PC-3 (cell line): ENCODE data around the gene PPCDC.

Experiments
- EZH2 ChIP-seq: fragments of 300-600 bp; sonication (generic); IDR thresholded peaks from one replicate; pipeline ENCODE4 v1.6.1; 2017; ENCODE audit warnings: antibody characterized with exemption, mild to moderate bottlenecking, low read length; ENCODE audit not compliant: unreplicated experiment
- EZH2phosphoT487 ChIP-seq: fragments of 300-600 bp; sonication (generic); IDR thresholded peaks from 2 replicates; pipeline ENCODE4 v1.6.1; 2018; ENCODE audit warnings: mild to moderate bottlenecking, antibody characterized with exemption, low read length, borderline replicate concordance
- TF ChIP-seq, protein P1 (sequence below): fragments of 300-600 bp; sonication (generic); conservative IDR thresholded peaks from 2 replicates; pipeline ENCODE4 v1.5.1; 2017; ENCODE audit warnings: antibody characterized with exemption, low read depth, mild to moderate bottlenecking, low read length

DNA sequence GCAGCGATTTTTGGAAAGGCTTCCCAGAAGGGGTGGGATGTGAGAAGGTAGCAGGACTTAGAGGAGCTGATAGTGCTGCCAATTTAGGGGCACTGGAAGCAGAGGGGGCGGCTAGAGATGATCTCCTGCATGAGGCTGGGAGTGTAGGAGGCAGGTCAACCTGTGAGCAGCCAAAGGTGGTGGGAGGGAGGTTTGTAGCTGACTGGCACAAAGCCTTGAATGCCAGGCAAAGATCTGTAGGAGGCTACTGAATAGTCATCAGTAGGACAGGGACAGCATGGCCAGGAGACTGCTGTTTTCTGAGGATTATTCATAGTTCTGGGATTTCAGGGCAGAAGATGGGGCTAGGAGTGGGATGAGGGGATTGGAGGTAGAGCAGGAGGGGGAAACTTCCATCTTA, 25.8 kb upstream of the PPCDC start:
- TF ChIP-seq EZH2: no peak
- TF ChIP-seq, protein P1, sequence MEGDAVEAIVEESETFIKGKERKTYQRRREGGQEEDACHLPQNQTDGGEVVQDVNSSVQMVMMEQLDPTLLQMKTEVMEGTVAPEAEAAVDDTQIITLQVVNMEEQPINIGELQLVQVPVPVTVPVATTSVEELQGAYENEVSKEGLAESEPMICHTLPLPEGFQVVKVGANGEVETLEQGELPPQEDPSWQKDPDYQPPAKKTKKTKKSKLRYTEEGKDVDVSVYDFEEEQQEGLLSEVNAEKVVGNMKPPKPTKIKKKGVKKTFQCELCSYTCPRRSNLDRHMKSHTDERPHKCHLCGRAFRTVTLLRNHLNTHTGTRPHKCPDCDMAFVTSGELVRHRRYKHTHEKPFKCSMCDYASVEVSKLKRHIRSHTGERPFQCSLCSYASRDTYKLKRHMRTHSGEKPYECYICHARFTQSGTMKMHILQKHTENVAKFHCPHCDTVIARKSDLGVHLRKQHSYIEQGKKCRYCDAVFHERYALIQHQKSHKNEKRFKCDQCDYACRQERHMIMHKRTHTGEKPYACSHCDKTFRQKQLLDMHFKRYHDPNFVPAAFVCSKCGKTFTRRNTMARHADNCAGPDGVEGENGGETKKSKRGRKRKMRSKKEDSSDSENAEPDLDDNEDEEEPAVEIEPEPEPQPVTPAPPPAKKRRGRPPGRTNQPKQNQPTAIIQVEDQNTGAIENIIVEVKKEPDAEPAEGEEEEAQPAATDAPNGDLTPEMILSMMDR: no peak
- no peak for TF ChIP-seq EZH2phosphoT487
